Liver (tissue), 9 donors: ENCODE data around the gene HACD2. TPM values are rescaled to one million over a fixed set of nuclear protein-coding genes. Genes with fewer than 3 reads are reported as not detected.

ENCODE experiments used
- DNase-seq: peaks from one replicate; pipeline ENCODE4 v3.0.0-alpha.2; 2017; ENCODE audit warnings: low spot score
- H3K27ac ChIP-seq, 2 donors: one replicate each; pipeline ENCODE4 v1.7.0; 2013; ENCODE audit warnings: inconsistent platforms in 2 of 2, low read length in 2 of 2, control low read depth in 1 of 2, low read depth in 1 of 2, mild to moderate bottlenecking in 1 of 2
- H3K27me3 ChIP-seq, 4 donors: one replicate each; pipeline versions ENCODE4 v1.6.1 to v1.7.0; 2013; ENCODE audit warnings: low read length in 3 of 4, inconsistent platforms in 1 of 4, mild to moderate bottlenecking in 1 of 4, moderate library complexity in 1 of 4; ENCODE audit not compliant: control insufficient read depth in 4 of 4, insufficient read depth in 4 of 4
- H3K36me3 ChIP-seq, 4 donors: one replicate each; pipeline versions ENCODE4 v1.6.1 to v1.7.0; 2013; ENCODE audit warnings: low read length in 3 of 4, mild to moderate bottlenecking in 3 of 4, low read depth in 1 of 4, moderate library complexity in 1 of 4; ENCODE audit not compliant: control insufficient read depth in 4 of 4, insufficient read depth in 3 of 4
- H3K4me1 ChIP-seq, 4 donors: one replicate each; pipeline versions ENCODE4 v1.6.1 to v1.7.0; 2013; ENCODE audit warnings: low read length in 3 of 4, mild to moderate bottlenecking in 3 of 4, moderate library complexity in 1 of 4; ENCODE audit not compliant: control insufficient read depth in 4 of 4, insufficient read depth in 4 of 4
- H3K4me3 ChIP-seq, 3 donors: one replicate each; pipeline versions ENCODE4 v1.6.1 to v1.7.0; 2013; ENCODE audit warnings: low read length in 3 of 3, control low read depth in 1 of 3, low read depth in 1 of 3, mild to moderate bottlenecking in 1 of 3
- H3K9ac ChIP-seq, 2 donors: one replicate each; pipeline ENCODE4 v1.7.0; 2013; ENCODE audit warnings: low read length in 2 of 2, mild to moderate bottlenecking in 2 of 2, moderate library complexity in 2 of 2, control low read depth in 1 of 2, low read depth in 1 of 2
- H3K9me3 ChIP-seq, 4 donors: one replicate each; pipeline versions ENCODE4 v1.6.1 to v1.7.0; 2013; ENCODE audit warnings: low read length in 3 of 4; ENCODE audit not compliant: control insufficient read depth in 4 of 4
- ATF3 ChIP-seq: IDR thresholded peaks from 2 replicates; pipeline ENCODE4 v1.6.1; 2016; ENCODE audit warnings: antibody characterized with exemption
- CTCF ChIP-seq: fragments of 150-350 bp; IDR thresholded peaks from 2 replicates; pipeline ENCODE4 v1.5.1; 2017; ENCODE audit warnings: improper control_type of control experiment, low read depth, low read length; ENCODE audit not compliant: missing input control
- FOXA1 ChIP-seq: IDR thresholded peaks from 2 replicates; pipeline ENCODE4 v1.6.1; 2016; ENCODE audit warnings: antibody characterized with exemption
- FOXA2 ChIP-seq: IDR thresholded peaks from 2 replicates; pipeline ENCODE4 v1.6.1; 2016; ENCODE audit warnings: antibody characterized with exemption
- HNF4A ChIP-seq, 2 donors: conservative IDR thresholded peaks; 2 replicates each; pipeline ENCODE4 v1.6.1; 2016; ENCODE audit warnings: antibody characterized with exemption in 2 of 2, mild to moderate bottlenecking in 2 of 2
- HNF4G ChIP-seq: IDR thresholded peaks from 2 replicates; pipeline ENCODE4 v1.6.1; 2016; ENCODE audit warnings: antibody characterized with exemption
- MAX ChIP-seq: IDR thresholded peaks from 2 replicates; pipeline ENCODE4 v1.6.1; 2016; ENCODE audit warnings: antibody characterized with exemption
- RAD21 ChIP-seq, 2 donors: IDR thresholded peaks; 2 replicates each; pipeline ENCODE4 v1.6.1; 2016; ENCODE audit warnings: antibody characterized with exemption in 2 of 2, mild to moderate bottlenecking in 2 of 2
- REST ChIP-seq: IDR thresholded peaks from 2 replicates; pipeline ENCODE4 v1.6.1; 2016; ENCODE audit warnings: antibody characterized with exemption, mild to moderate bottlenecking
- SP1 ChIP-seq: IDR thresholded peaks from 2 replicates; pipeline ENCODE4 v1.6.1; 2018; ENCODE audit warnings: antibody characterized with exemption, mild to moderate bottlenecking
- TAF1 ChIP-seq: conservative IDR thresholded peaks from 2 replicates; pipeline ENCODE4 v1.6.1; 2016; ENCODE audit warnings: antibody characterized with exemption, mild to moderate bottlenecking
- ZBTB33 ChIP-seq: IDR thresholded peaks from 2 replicates; pipeline ENCODE4 v1.6.1; 2016; ENCODE audit warnings: antibody characterized with exemption
- WGBS: extraction: QIAGEN DNeasy Blood & Tissue Kit; methylation state at CpG from one replicate; pipeline ENCODE4 v1.1.7; 2013; 5-methylcytosine and 5-hydroxymethylcytosine counted together
- polyA plus RNA-seq, 2 donors: library from polyadenylated mRNA; stranded (reverse) in 1 of 2; unstranded in 1 of 2; fragments of 200-250 nt in 1 of 2; fragments of >200 nt in 1 of 2; fragmentation: Nextera tagmentation in 1 of 2; extraction: Ambion mirVana in 1 of 2; gene quantifications; one replicate each; pipeline versions ENCODE4 v1.2.1 to v1.2.3, GENCODE V29; 2013 to 2015
- total RNA-seq, 2 donors: library from RNA; depleted of rRNA; stranded (reverse); fragments of >200 nt; gene quantifications; one replicate each; pipeline ENCODE4 v1.2.3, GENCODE V29; 2014
- donor health status: healthy.
- donor health status: healthy.
- donor health status: healthy.
- donor health status: healthy.
- donor health status: healthy.

The HACD2 gene
- total and polyA plus RNA-seq, 4 donors = 14.8 to 45.2 (median 25.2) TPM

- Histone ChIP-seq H3K27ac (no peak overlapping the region), H3K4me1 (peaks cover under 1 to 23% (median 9%) of the 10 kb centered on the region in 4 donors), H3K9ac (no peak overlapping the region), H3K36me3 (peaks cover 4 to 33% (median 22%) of the 10 kb centered on the region in 4 donors), H3K9me3 (no peaks in the 10 kb centered on the region), H3K27me3 (no peaks in the 10 kb centered on the region), H3K4me3 (no peak overlapping the region)
- 76% methylated on average over 6 of the region's 6 CpGs for WGBS
- DNase-seq = no peak
- no peak for TF ChIP-seq HNF4G
- no peak for TF ChIP-seq FOXA1
- no peak for TF ChIP-seq CTCF
- TF ChIP-seq RAD21 (IDR thresholded peaks at IDR 0.05) = no peak
- no peak for TF ChIP-seq REST
- TF ChIP-seq SP1 = no peak
- TF ChIP-seq HNF4A (conservative IDR thresholded peaks at IDR 0.05) = no peak
- TF ChIP-seq ATF3 = no peak
- TF ChIP-seq FOXA2 = no peak
- TF ChIP-seq ZBTB33 = no peak
These were observed 43.1 kb upstream of the HACD2 start for GRCh38 chr3:123627673-123628670.

- Histone ChIP-seq H3K36me3 (peaks cover 4 to 36% (median 26%) of the 10 kb centered on the region in 4 donors), H3K4me1 (peaks cover 0 to 17% (median 6%) of the 10 kb centered on the region in 4 donors), H3K27me3 (no peaks in the 10 kb centered on the region), H3K9me3 (no peaks in the 10 kb centered on the region), H3K27ac (no peak overlapping the region), H3K9ac (no peak overlapping the region), H3K4me3 (no peak overlapping the region)
- no peak for DNase-seq
- WGBS = 91% methylated on average over 7 of the region's 7 CpGs
- no peak for TF ChIP-seq MAX
- TF ChIP-seq SP1 = no peak
- TF ChIP-seq HNF4G = no peak
- TF ChIP-seq TAF1 = no peak
These were observed 42.0 kb upstream of the HACD2 start for GRCh38 chr3:123626881-123627280.
